T-helper 1 cell treated with Interleukin-12 subunit alpha and Interleukin-12 subunit beta and Interleukin-4 antibody, amounts not matched to agents 30 μg/mL and 1 μg/mL, for 36 hours (primary cell): ENCODE measurements around the gene POLDIP2.

Source experiments
- H3K27ac Mint-ChIP-seq: one replicate; pipeline ENCODE4 v1.8.0; 2021; ENCODE audit warnings: mild to moderate bottlenecking, mixed read lengths
- H3K27me3 Mint-ChIP-seq: one replicate; pipeline ENCODE4 v1.8.0; 2021; ENCODE audit warnings: low read depth, mixed read lengths
- H3K36me3 Mint-ChIP-seq: one replicate; pipeline ENCODE4 v1.8.0; 2021; ENCODE audit warnings: low read depth, mixed read lengths
- H3K4me1 Mint-ChIP-seq: one replicate; pipeline ENCODE4 v1.8.0; 2021; ENCODE audit warnings: low read depth, mixed read lengths
- H3K4me3 Mint-ChIP-seq: one replicate; pipeline ENCODE4 v1.8.0; 2021; ENCODE audit warnings: mild to moderate bottlenecking, moderate library complexity, mixed read lengths
- H3K9me3 Mint-ChIP-seq: one replicate; pipeline ENCODE4 v1.8.0; 2021; ENCODE audit warnings: mixed read lengths

The POLDIP2 gene

GRCh38 chr17:28364665-28365363, 7.5 kb upstream of the POLDIP2 start, which contains the start of gene SEBOX:
SEBOX (minus strand) TSS chr17:28365199; CDS start chr17:28365151, 48 bp downstream.
- H3K27ac Mint-ChIP-seq: no peak within 1 kb of the TSS
- H3K4me1 Mint-ChIP-seq: peaks cover 2% of the 10 kb centered on the region
- H3K36me3 Mint-ChIP-seq: peaks cover 11% of the 10 kb centered on the region
- no peaks in the 10 kb centered on the region for H3K9me3 Mint-ChIP-seq
- no peak within 1 kb of the TSS for H3K4me3 Mint-ChIP-seq
- no peaks in the 10 kb centered on the region for H3K27me3 Mint-ChIP-seq

- Mint-ChIP-seq H3K27me3 (no peaks in the 10 kb centered on the region), H3K36me3 (peaks cover 14% of the 10 kb centered on the region)
Observed at GRCh38 chr17:28363776-28364650, 6.7 kb upstream of the POLDIP2 start.

GRCh38 chr17:28363186-28363585, 5.9 kb upstream of the POLDIP2 start:
- peaks cover 14% of the 10 kb centered on the region for H3K36me3 Mint-ChIP-seq
- H3K4me1 Mint-ChIP-seq: peaks cover 11% of the 10 kb centered on the region
- no peaks in the 10 kb centered on the region for H3K9me3 Mint-ChIP-seq
- no peak overlapping the region for H3K27ac Mint-ChIP-seq
- no peak overlapping the region for H3K4me3 Mint-ChIP-seq
- no peaks in the 10 kb centered on the region for H3K27me3 Mint-ChIP-seq

More at GRCh38 chr17:28363776-28364650, 6.7 kb upstream of the POLDIP2 start:
- H3K4me3 Mint-ChIP-seq: no peak overlapping the region
- H3K27ac Mint-ChIP-seq: no peak overlapping the region
- no peaks in the 10 kb centered on the region for H3K9me3 Mint-ChIP-seq
- H3K4me1 Mint-ChIP-seq: peaks cover 5% of the 10 kb centered on the region

GRCh38 chr17:28357901-28358197, 522 bp upstream of the POLDIP2 start:
- Mint-ChIP-seq H3K9me3 (no peaks in the 10 kb centered on the region), H3K4me3 (peak overlapping the region; percentile 86), H3K4me1 (peaks cover 27% of the 10 kb centered on the region), H3K36me3 (peaks cover 32% of the 10 kb centered on the region), H3K27me3 (no peaks in the 10 kb centered on the region), H3K27ac (peak overlapping the region; percentile 91)

- no peak overlapping the region for H3K4me3 Mint-ChIP-seq
- peaks cover 57% of the 10 kb centered on the region for H3K36me3 Mint-ChIP-seq
- H3K27ac Mint-ChIP-seq: no peak overlapping the region
- no peaks in the 10 kb centered on the region for H3K9me3 Mint-ChIP-seq
- no peaks in the 10 kb centered on the region for H3K27me3 Mint-ChIP-seq
- H3K4me1 Mint-ChIP-seq: peaks cover 2% of the 10 kb centered on the region
Observed at GRCh38 chr17:28350271-28350670, 7.1 kb downstream of the POLDIP2 start.

- Mint-ChIP-seq H3K27me3 (no peaks in the 10 kb centered on the region), H3K27ac (no peak overlapping the region)
Observed at GRCh38 chr17:28348979-28349378, 8.3 kb downstream of the POLDIP2 start.

GRCh38 chr17:28347261-28347891, 10.0 kb downstream of the POLDIP2 start:
- Mint-ChIP-seq H3K4me3 (no peak overlapping the region), H3K9me3 (no peaks in the 10 kb centered on the region), H3K4me1 (peaks cover 2% of the 10 kb centered on the region), H3K27ac (no peak overlapping the region), H3K27me3 (no peaks in the 10 kb centered on the region), H3K36me3 (peaks cover 45% of the 10 kb centered on the region)

More at GRCh38 chr17:28348979-28349378, 8.3 kb downstream of the POLDIP2 start:
- peaks cover 2% of the 10 kb centered on the region for H3K4me1 Mint-ChIP-seq
- no peak overlapping the region for H3K4me3 Mint-ChIP-seq
- H3K36me3 Mint-ChIP-seq: peaks cover 52% of the 10 kb centered on the region
- H3K9me3 Mint-ChIP-seq: no peaks in the 10 kb centered on the region

GRCh38 chr17:28346746-28347246, 10.5 kb downstream of the POLDIP2 start:
- Mint-ChIP-seq H3K4me1 (peaks cover 2% of the 10 kb centered on the region), H3K27ac (no peak overlapping the region), H3K36me3 (peaks cover 45% of the 10 kb centered on the region), H3K27me3 (no peaks in the 10 kb centered on the region), H3K9me3 (no peaks in the 10 kb centered on the region), H3K4me3 (no peak overlapping the region)

GRCh38 chr17:28346199-28346580, 11.1 kb downstream of the POLDIP2 start:
- no peaks in the 10 kb centered on the region for H3K9me3 Mint-ChIP-seq
- peaks cover 2% of the 10 kb centered on the region for H3K4me1 Mint-ChIP-seq
- H3K4me3 Mint-ChIP-seq: no peak overlapping the region
- no peak overlapping the region for H3K27ac Mint-ChIP-seq
- H3K27me3 Mint-ChIP-seq: no peaks in the 10 kb centered on the region
- peaks cover 41% of the 10 kb centered on the region for H3K36me3 Mint-ChIP-seq

GRCh38 chr17:28345419-28346198, 11.7 kb downstream of the POLDIP2 start:
- peaks cover 41% of the 10 kb centered on the region for H3K36me3 Mint-ChIP-seq
- H3K4me3 Mint-ChIP-seq: no peak overlapping the region
- no peaks in the 10 kb centered on the region for H3K27me3 Mint-ChIP-seq
- H3K9me3 Mint-ChIP-seq: no peaks in the 10 kb centered on the region
- peaks cover 2% of the 10 kb centered on the region for H3K4me1 Mint-ChIP-seq
- H3K27ac Mint-ChIP-seq: no peak overlapping the region

GRCh38 chr17:28344435-28344901, 12.9 kb downstream of the POLDIP2 start:
- no peaks in the 10 kb centered on the region for H3K27me3 Mint-ChIP-seq
- H3K27ac Mint-ChIP-seq: no peak overlapping the region
- H3K36me3 Mint-ChIP-seq: peaks cover 36% of the 10 kb centered on the region
- H3K4me1 Mint-ChIP-seq: peaks cover 4% of the 10 kb centered on the region
- no peaks in the 10 kb centered on the region for H3K9me3 Mint-ChIP-seq
- H3K4me3 Mint-ChIP-seq: no peak overlapping the region

GRCh38 chr17:28344011-28344410, 13.3 kb downstream of the POLDIP2 start:
- Mint-ChIP-seq H3K36me3 (peaks cover 36% of the 10 kb centered on the region), H3K9me3 (no peaks in the 10 kb centered on the region), H3K27ac (no peak overlapping the region), H3K4me3 (no peak overlapping the region), H3K27me3 (no peaks in the 10 kb centered on the region), H3K4me1 (peaks cover 7% of the 10 kb centered on the region)

- H3K27me3 Mint-ChIP-seq: no peaks in the 10 kb centered on the region
- H3K9me3 Mint-ChIP-seq: no peaks in the 10 kb centered on the region
- H3K4me3 Mint-ChIP-seq: no peak overlapping the region
- H3K27ac Mint-ChIP-seq: no peak overlapping the region
- H3K36me3 Mint-ChIP-seq: peaks cover 34% of the 10 kb centered on the region
- peaks cover 9% of the 10 kb centered on the region for H3K4me1 Mint-ChIP-seq
Observed at GRCh38 chr17:28343491-28343932, 13.8 kb downstream of the POLDIP2 start.

- no peak overlapping the region for H3K27ac Mint-ChIP-seq
- peaks cover 15% of the 10 kb centered on the region for H3K4me1 Mint-ChIP-seq
- no peaks in the 10 kb centered on the region for H3K27me3 Mint-ChIP-seq
- peaks cover 29% of the 10 kb centered on the region for H3K36me3 Mint-ChIP-seq
- no peak overlapping the region for H3K4me3 Mint-ChIP-seq
- no peaks in the 10 kb centered on the region for H3K9me3 Mint-ChIP-seq
Observed at GRCh38 chr17:28342313-28342712, 15.0 kb downstream of the POLDIP2 start.
